SIG-M5 (cell line): ENCODE measurements around the gene ASPG.

Source experiments
- DNase-seq: peaks from one replicate; lab custom pipeline; 2025; lab: John Stamatoyannopoulos, UW

ASPG gene

GRCh38 chr14:104116756-104117340 lies 31.3 kb downstream of the ASPG start:
- no peak for DNase-seq

GRCh38 chr14:104117341-104118005 lies 32.0 kb downstream of the ASPG start:
- DNase-seq, result no peak

GRCh38 chr14:104118006-104118844 lies 32.7 kb downstream of the ASPG start:
- DNase-seq, result no peak

GRCh38 chr14:104119119-104119487 lies 33.6 kb downstream of the ASPG start:
- no peak for DNase-seq

GRCh38 chr14:104119488-104120251 lies 34.2 kb downstream of the ASPG start:
- no peak for DNase-seq

GRCh38 chr14:104120281-104120741 lies 34.8 kb downstream of the ASPG start:
- DNase-seq, result no peak

- no peak for DNase-seq
Observed at GRCh38 chr14:104121142-104121541, 35.6 kb downstream of the ASPG start.

GRCh38 chr14:104123879-104124278 lies 38.4 kb downstream of the ASPG start:
- no peak for DNase-seq

GRCh38 chr14:104125011-104125410 lies 39.5 kb downstream of the ASPG start:
- DNase-seq, result no peak

GRCh38 chr14:104126753-104127152 lies 41.3 kb downstream of the ASPG start:
- DNase-seq, result no peak

GRCh38 chr14:104128981-104129380 lies 43.5 kb downstream of the ASPG start:
- no peak for DNase-seq

- no peak for DNase-seq
Observed at GRCh38 chr14:104129556-104129955, 44.1 kb downstream of the ASPG start.

- DNase-seq, result no peak
Observed at GRCh38 chr14:104130974-104131651, 45.6 kb downstream of the ASPG start.

- no peak for DNase-seq
Observed at GRCh38 chr14:104131968-104132732, 46.6 kb downstream of the ASPG start.

- no peak for DNase-seq
Observed at GRCh38 chr14:104132981-104133380, 47.5 kb downstream of the ASPG start.

- no peak for DNase-seq
Observed at GRCh38 chr14:104133496-104133895, 48.0 kb downstream of the ASPG start.

- no peak for DNase-seq
Observed at GRCh38 chr14:104134061-104134965, 48.8 kb downstream of the ASPG start.

- DNase-seq, result no peak
Observed at GRCh38 chr14:104135121-104135903, 49.8 kb downstream of the ASPG start.

- DNase-seq, result no peak
Observed at GRCh38 chr14:104135904-104136471, 50.5 kb downstream of the ASPG start.
